GM18858 (cell line): Measurements from ENCODE around the gene ADRA2B.

Experiments used
- ATAC-seq: cut with Tn5 transposase; IDR thresholded peaks from one replicate; pipeline ENCODE4 v1.9.1; 2021; ENCODE audit not compliant: unreplicated experiment

ADRA2B gene

GRCh38 chr2:96119389-96119751 is 3.0 kb upstream of the ADRA2B start:
- ATAC-seq: no peak

- ATAC-seq: no peak
Measured at GRCh38 chr2:96118698-96119388, 2.5 kb upstream of the ADRA2B start.

GRCh38 chr2:96117701-96118588 is 1.6 kb upstream of the ADRA2B start:
- no peak for ATAC-seq

GRCh38 chr2:96116879-96117533 is 635 bp upstream of the ADRA2B start:
- ATAC-seq: peak; percentile 51

GRCh38 chr2:96115631-96116423 is 544 bp downstream of the ADRA2B start:
- no peak for ATAC-seq

- ATAC-seq: no peak
Measured at GRCh38 chr2:96114903-96115581, 1.3 kb downstream of the ADRA2B start.

GRCh38 chr2:96114546-96114902 is 1.8 kb downstream of the ADRA2B start:
- ATAC-seq: no peak

GRCh38 chr2:96113951-96114350 is 2.4 kb downstream of the ADRA2B start:
- ATAC-seq: no peak

- no peak for ATAC-seq
Measured at GRCh38 chr2:96113367-96113677, 3.0 kb downstream of the ADRA2B start.

- ATAC-seq: no peak
Measured at GRCh38 chr2:96112501-96113366, 3.6 kb downstream of the ADRA2B start.

- no peak for ATAC-seq
Measured at GRCh38 chr2:96111823-96112500, 4.4 kb downstream of the ADRA2B start.

GRCh38 chr2:96111257-96111640 is 5.1 kb downstream of the ADRA2B start:
- no peak for ATAC-seq

GRCh38 chr2:96110621-96111256 is 5.6 kb downstream of the ADRA2B start:
- no peak for ATAC-seq

- no peak for ATAC-seq
Measured at GRCh38 chr2:96109931-96110511, 6.3 kb downstream of the ADRA2B start.

GRCh38 chr2:96109361-96109680 is 7.0 kb downstream of the ADRA2B start:
- ATAC-seq: no peak

- no peak for ATAC-seq
Measured at GRCh38 chr2:96108541-96109360, 7.6 kb downstream of the ADRA2B start.

- no peak for ATAC-seq
Measured at GRCh38 chr2:96108151-96108540, 8.2 kb downstream of the ADRA2B start.

GRCh38 chr2:96107708-96108065 is 8.7 kb downstream of the ADRA2B start:
- no peak for ATAC-seq
